ENCODE measurements around the gene TPM1.

The TPM1 gene

GRCh38 chr15:63015618-63016017 lies 26.9 kb upstream of the TPM1 start:
- DNase-seq (ENCODE audit: extremely low read depth in 1 of 2, low read depth in 1 of 2): no peak

- DNase-seq (ENCODE audit: extremely low read depth in 1 of 2, low read depth in 1 of 2): no peak
Observed at GRCh38 chr15:63016234-63016633, 26.3 kb upstream of the TPM1 start.

GRCh38 chr15:63018639-63019038 lies 23.9 kb upstream of the TPM1 start:
- no peak for DNase-seq (ENCODE audit: extremely low read depth in 1 of 2, low read depth in 1 of 2)

- no peak for DNase-seq (ENCODE audit: extremely low read depth in 1 of 2, low read depth in 1 of 2)
Observed at GRCh38 chr15:63019511-63020109, 22.9 kb upstream of the TPM1 start.

- DNase-seq (ENCODE audit: extremely low read depth in 1 of 2, low read depth in 1 of 2): no peak
Observed at GRCh38 chr15:63020128-63020527, 22.4 kb upstream of the TPM1 start.

- DNase-seq (ENCODE audit: extremely low read depth in 1 of 2, low read depth in 1 of 2): no peak
Observed at GRCh38 chr15:63020759-63021430, 21.7 kb upstream of the TPM1 start.

- no peak for DNase-seq (ENCODE audit: extremely low read depth in 1 of 2, low read depth in 1 of 2)
Observed at GRCh38 chr15:63022181-63022580, 20.4 kb upstream of the TPM1 start.

GRCh38 chr15:63022663-63023062 lies 19.9 kb upstream of the TPM1 start:
- no peak for DNase-seq (ENCODE audit: extremely low read depth in 1 of 2, low read depth in 1 of 2)

- DNase-seq (ENCODE audit: extremely low read depth in 1 of 2, low read depth in 1 of 2): no peak
Observed at GRCh38 chr15:63023351-63023945, 19.1 kb upstream of the TPM1 start.

- DNase-seq (ENCODE audit: extremely low read depth in 1 of 2, low read depth in 1 of 2): no peak
Observed at GRCh38 chr15:63025460-63025859, 17.1 kb upstream of the TPM1 start.

- DNase-seq (ENCODE audit: extremely low read depth in 1 of 2, low read depth in 1 of 2): no peak
Observed at GRCh38 chr15:63027646-63028045, 14.9 kb upstream of the TPM1 start.

- no peak for DNase-seq (ENCODE audit: extremely low read depth in 1 of 2, low read depth in 1 of 2)
Observed at GRCh38 chr15:63028442-63029110, 14.0 kb upstream of the TPM1 start.

- no peak for DNase-seq (ENCODE audit: extremely low read depth in 1 of 2, low read depth in 1 of 2)
Observed at GRCh38 chr15:63029676-63030075, 12.9 kb upstream of the TPM1 start.

GRCh38 chr15:63030101-63030551 lies 12.4 kb upstream of the TPM1 start:
- no peak for DNase-seq (ENCODE audit: extremely low read depth in 1 of 2, low read depth in 1 of 2)

GRCh38 chr15:63034578-63034977 lies 8.0 kb upstream of the TPM1 start:
- no peak for DNase-seq (ENCODE audit: extremely low read depth in 1 of 2, low read depth in 1 of 2)

- DNase-seq (ENCODE audit: extremely low read depth in 1 of 2, low read depth in 1 of 2): no peak
Observed at GRCh38 chr15:63035253-63035652, 7.3 kb upstream of the TPM1 start.

- DNase-seq (ENCODE audit: extremely low read depth in 1 of 2, low read depth in 1 of 2): no peak
Observed at GRCh38 chr15:63035977-63036376, 6.6 kb upstream of the TPM1 start.

- no peak for DNase-seq (ENCODE audit: extremely low read depth in 1 of 2, low read depth in 1 of 2)
Observed at GRCh38 chr15:63037976-63038720, 4.4 kb upstream of the TPM1 start.

GRCh38 chr15:63038926-63039673 lies 3.4 kb upstream of the TPM1 start:
- DNase-seq (ENCODE audit: extremely low read depth in 1 of 2, low read depth in 1 of 2): no peak

GRCh38 chr15:63039811-63040210 lies 2.7 kb upstream of the TPM1 start:
- DNase-seq (ENCODE audit: extremely low read depth in 1 of 2, low read depth in 1 of 2): no peak

Measured in stimulated activated CD8-positive, alpha-beta memory T cell treated with anti-CD3 and anti-CD28 coated beads, Interleukin-7, amount 100 ng/mL, for 48 hours (primary cell).